T-helper 22 cell (primary cell): ENCODE measurements around the gene FAM131B.

Experiments
- DNase-seq: peaks from one replicate; pipeline ENCODE4 v3.0.0-alpha.2; 2020; ENCODE audit warnings: low read depth

FAM131B gene

GRCh38 chr7:143359771-143360353 is 2.7 kb downstream of the FAM131B start:
- no peak for DNase-seq

- no peak for DNase-seq
Observed at GRCh38 chr7:143358626-143359025, 3.9 kb downstream of the FAM131B start.

- no peak for DNase-seq
Observed at GRCh38 chr7:143356414-143357050, 6.0 kb downstream of the FAM131B start.

GRCh38 chr7:143355450-143356385 is 6.8 kb downstream of the FAM131B start:
- no peak for DNase-seq

DNA sequence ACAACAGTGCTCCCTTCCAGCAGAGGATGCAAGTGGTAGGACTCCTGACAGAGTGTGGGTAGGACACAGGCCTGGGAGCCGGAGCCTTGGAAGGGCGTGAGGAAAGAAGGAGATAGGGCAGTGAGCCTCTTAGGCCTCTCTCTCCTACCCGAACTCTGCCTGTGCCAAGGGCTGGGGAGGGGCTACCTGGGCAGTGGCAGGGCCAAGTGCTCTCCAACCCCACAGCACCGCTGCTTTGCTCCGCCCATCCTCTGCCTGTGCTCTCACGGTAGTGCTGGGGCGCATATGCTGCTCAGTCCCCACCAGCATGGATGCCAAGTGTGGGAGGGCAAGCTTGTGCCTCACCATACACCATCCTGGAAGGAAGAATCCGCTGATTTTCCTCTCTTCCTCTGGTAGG is 7.5 kb downstream of the FAM131B start:
- DNase-seq, result no peak

DNA sequence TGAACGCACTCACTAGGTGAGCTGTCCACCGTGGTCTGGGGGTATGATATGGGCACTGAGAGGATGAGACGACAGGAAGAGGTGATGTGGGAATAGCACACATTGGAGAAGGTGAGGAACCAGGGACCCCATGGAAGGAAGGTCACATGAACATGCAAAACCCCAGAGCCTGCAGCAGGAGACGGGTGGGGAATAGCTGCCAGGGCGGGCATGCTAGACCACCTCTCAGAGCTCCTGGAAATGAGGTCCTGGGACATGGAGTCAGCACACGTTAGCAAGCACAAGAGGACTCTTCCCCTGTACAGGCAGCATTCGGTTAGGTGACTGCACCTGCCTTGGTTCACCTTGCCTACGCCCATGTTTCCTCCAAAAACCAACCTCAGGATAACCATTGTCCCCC is 8.1 kb downstream of the FAM131B start:
- no peak for DNase-seq

DNA sequence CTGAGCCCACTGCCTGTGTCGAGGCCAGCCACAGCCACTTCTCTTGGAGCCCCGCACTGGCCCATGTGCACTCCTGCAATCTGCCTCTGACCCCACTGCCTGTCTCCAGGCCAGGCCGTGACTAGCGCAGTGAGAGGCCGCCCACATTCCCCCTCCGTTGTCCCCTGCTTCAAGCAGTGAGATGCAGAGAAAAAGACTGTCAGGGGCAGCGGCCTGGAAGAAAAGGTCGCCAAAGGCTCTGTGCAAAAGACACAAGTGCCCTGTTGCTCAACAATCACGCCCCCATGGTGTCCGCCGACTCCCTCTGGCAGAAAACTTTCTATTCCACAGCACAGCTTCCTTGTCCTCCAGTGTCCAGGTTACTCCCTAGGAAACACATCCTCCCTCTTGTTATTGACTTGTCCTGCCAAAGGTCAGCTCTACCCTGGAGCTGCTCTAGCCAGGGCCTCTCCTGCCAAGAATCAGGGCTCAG is 9.9 kb downstream of the FAM131B start:
- DNase-seq, result no peak

GRCh38 chr7:143351574-143351973 is 10.9 kb downstream of the FAM131B start:
- no peak for DNase-seq

DNA sequence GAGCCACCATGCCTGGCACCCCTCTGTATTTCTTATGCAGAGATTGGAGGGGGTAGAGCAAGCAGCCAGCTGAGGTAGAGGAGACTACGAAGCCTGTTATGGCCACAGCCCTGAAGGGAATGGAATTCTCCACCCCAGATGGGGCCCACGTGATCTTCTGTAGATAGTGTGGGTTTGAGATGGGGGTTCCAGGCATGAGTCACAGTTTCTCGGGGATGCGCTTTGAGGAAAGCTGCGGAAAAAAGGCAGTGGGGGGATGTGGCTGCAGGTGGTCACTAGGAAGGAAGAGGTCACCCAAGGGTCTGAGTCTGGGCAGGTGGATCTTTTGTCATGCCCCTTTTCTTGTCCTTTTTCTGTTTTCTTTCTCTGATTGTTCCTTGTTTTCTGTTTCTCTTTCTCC is 11.5 kb downstream of the FAM131B start:
- no peak for DNase-seq

DNA sequence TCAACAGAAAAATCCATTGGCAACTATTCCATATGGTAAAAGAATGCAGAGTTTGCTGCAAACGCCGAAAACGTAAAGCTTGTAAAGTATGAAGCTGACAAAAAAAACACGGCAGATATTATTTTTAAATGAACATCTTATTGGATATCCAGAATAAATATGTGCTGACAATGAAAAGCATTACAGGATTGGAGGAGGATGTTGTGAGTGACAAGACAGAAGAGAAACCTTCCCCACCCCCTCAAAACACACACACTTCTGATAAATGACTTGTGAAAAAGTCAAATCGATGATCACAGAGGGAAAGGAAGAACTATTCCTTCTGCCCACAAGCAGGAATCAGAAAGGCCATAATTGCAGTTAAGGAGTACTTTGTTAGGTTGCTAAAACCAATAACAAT is 14.6 kb downstream of the FAM131B start:
- DNase-seq, result no peak

GRCh38 chr7:143346018-143346417 is 16.5 kb downstream of the FAM131B start:
- DNase-seq, result no peak

GRCh38 chr7:143345428-143345900 is 17.0 kb downstream of the FAM131B start:
- peak; percentile 36 for DNase-seq

GRCh38 chr7:143343596-143343995 is 18.9 kb downstream of the FAM131B start:
- no peak for DNase-seq

DNA sequence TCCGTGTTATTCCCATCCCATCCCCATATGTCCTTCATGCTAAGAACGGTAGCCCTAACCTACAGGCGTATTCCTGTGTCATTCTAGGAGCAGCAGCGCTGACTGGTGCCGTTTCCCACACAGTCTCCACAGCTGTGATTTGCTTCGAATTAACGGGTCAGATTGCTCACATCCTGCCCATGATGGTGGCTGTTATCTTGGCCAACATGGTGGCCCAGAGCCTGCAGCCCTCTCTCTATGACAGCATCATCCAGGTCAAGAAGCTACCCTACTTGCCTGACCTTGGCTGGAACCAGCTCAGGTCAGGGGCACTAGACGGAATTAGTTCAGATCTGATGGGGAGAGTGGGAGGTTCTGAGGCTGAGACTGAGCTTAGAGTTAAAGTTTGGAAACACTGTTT is 20.7 kb downstream of the FAM131B start:
- no peak for DNase-seq

GRCh38 chr7:143337216-143337615 is 25.3 kb downstream of the FAM131B start:
- DNase-seq, result no peak

- DNase-seq, result no peak
Observed at GRCh38 chr7:143334244-143334643, 28.3 kb downstream of the FAM131B start.

GRCh38 chr7:143331179-143331801 is 31.2 kb downstream of the FAM131B start:
- DNase-seq, result no peak

DNA sequence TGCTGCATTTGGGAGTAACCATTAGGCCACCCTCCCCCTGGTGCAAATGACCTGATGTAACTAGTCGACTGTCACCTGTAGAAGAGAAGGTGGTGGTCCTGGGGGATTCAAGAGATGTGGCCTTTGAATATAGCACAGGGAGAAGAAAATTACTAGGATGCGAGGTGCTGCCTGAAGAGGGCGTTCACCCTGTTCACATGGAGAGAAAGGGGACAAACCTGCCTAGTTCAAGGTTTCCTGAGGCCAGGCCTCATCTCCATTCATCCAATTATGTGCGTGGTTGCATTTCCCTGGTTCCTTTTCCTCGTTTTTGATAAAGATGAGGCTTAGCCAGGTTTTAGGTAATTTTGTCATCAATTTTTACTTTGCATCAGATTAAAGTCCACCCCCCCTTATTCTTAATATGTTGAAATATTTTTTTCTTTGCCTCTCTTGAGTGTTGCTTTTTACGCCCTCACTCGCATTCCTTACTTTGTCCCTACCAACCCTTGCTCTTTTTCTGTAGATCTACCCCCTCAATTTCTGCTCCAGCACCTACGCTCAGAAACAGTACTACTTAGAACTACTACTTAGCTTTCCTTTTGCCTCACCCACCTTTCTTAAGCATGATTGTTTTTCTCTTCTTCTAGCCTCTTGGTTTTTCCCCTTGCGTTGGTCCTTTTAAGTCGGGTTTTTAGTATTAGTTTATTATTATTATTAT is 32.9 kb downstream of the FAM131B start:
- DNase-seq, result no peak

- DNase-seq, result no peak
Observed at GRCh38 chr7:143327903-143328302, 34.6 kb downstream of the FAM131B start.

- no peak for DNase-seq
Observed at GRCh38 chr7:143325240-143325639, 37.3 kb downstream of the FAM131B start.

DNA sequence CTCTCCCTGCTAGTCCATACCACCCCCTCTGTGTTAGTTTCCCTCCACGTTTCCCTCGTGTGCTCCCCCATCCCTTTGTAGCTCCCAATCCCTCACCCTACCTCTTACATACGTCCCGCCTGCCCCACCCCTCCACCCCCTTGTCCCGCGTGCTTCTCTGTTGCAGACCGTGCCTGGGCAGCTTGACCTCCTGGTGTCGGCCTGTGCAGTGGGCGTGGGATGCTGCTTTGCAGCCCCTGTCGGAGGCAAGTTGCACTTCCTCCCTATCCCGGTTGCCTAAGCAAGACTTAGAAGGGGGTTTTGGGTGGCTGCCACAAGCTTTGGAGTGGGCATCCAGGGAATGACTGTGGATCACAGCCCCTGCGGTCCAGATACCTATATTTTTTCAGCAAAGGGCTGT is 38.9 kb downstream of the FAM131B start:
- DNase-seq, result no peak
